Measurements from ENCODE around the gene TTC32. TPM values are rescaled to one million over a fixed set of nuclear protein-coding genes. Genes with fewer than 3 reads are reported as not detected.
"Not testable (repeated sequence)": the region's sequence is repeated elsewhere in the genome, so short reads cannot be mapped to it uniquely, and the experiment has no call there.

The TTC32 gene
- total RNA-seq, 1 experiment from 2014 or later: 6.0 TPM

DNA sequence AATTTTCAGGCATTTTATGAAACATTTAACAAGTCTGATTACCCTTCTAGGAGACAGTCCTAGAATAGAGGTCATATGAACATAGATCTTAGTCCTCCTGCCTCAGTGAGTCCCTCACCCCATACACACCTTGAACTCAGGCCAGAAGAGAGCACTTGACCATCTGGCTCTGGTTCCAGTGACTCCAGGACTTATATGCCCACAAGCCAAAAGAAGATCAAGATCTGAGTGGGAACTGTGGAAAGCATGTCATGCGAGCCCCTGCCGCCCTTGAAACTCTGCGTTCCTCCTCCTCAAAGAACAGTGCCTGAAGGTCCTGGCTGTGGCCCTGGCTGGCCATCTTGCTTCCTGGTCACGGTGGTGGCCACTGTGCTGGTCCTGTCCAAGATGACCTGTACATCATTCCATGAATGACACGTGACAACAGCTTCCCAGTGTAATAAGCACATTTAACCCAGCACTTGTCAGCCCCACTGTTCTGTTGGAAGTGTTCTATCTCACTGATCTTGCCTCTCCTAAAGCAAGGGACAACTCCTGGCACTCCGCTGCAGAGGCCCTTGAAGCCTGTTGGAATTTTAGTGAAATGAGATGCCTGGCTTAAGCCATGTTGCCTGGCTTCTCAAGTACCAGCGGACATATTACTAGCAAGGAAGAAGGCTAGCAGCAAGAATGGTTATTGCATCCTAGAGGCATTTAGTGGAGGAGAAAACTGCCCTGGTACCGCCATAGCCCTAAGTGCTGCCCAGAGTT, 17.6 kb downstream of the TTC32 start:
- Histone ChIP-seq H3K4me3 (no peak overlapping the region), H3K27me3 (no peaks in the 10 kb centered on the region), H3K9me3 (no peaks in the 10 kb centered on the region), H3K36me3 (no peaks in the 10 kb centered on the region)
- DNase-seq: no peak

DNA sequence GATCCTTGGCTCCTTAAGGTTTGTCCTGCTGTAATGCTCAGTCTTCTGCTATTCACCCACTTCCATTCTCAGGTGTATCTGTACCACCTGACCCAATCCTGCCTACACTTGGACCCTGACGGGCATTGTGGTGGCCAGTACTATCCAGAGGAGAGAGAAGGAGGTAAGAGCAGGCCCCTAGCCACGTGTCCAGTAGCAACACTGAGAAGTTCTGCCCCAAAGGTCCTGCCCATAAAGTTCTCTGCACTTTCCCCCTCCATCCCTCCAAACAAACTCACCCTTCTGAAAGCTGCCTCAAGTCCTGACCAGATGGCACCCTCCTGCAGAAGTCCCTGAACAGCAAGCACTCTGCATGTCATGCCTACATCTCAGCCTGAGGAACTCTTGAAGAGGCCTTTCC, 18.3 kb downstream of the TTC32 start:
- Histone ChIP-seq H3K36me3 (no peaks in the 10 kb centered on the region), H3K9me3 (no peaks in the 10 kb centered on the region), H3K4me3 (no peak overlapping the region), H3K27me3 (no peaks in the 10 kb centered on the region)
- DNase-seq: no peak

- Histone ChIP-seq H3K36me3 (no peaks in the 10 kb centered on the region), H3K9me3 (no peaks in the 10 kb centered on the region), H3K4me3 (no peak overlapping the region), H3K27me3 (no peaks in the 10 kb centered on the region)
- no peak for DNase-seq
Observed at GRCh38 chr2:19882286-19882685, 19.5 kb downstream of the TTC32 start.

DNA sequence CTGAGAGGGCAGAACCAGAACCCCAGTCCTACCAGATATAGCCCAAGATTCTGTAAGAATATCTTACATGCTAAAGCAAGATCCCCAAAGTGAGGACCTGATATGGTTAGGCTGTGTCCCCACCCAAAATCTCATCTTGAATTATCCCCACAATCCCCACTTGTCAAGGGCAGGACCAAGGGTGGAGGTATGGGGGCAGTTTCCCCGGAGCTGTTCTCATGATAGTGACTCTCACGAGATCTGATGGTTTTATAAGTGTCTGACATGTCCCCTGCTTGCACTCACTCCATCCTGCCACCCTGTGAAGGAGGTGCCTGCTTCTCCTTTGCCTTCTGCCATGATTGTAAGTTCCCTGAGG, 19.9 kb downstream of the TTC32 start:
- Histone ChIP-seq H3K9me3 (no peaks in the 10 kb centered on the region), H3K27me3 (no peaks in the 10 kb centered on the region), H3K4me3 (no peak overlapping the region), H3K36me3 (no peaks in the 10 kb centered on the region)
- no peak for DNase-seq

- H3K9me3 ChIP-seq: no peaks in the 10 kb centered on the region
- no peak overlapping the region for H3K4me3 ChIP-seq
- no peaks in the 10 kb centered on the region for H3K36me3 ChIP-seq
- H3K27me3 ChIP-seq: no peaks in the 10 kb centered on the region
- DNase-seq: no peak
Observed at GRCh38 chr2:19881221-19881907, 20.4 kb downstream of the TTC32 start.

DNA sequence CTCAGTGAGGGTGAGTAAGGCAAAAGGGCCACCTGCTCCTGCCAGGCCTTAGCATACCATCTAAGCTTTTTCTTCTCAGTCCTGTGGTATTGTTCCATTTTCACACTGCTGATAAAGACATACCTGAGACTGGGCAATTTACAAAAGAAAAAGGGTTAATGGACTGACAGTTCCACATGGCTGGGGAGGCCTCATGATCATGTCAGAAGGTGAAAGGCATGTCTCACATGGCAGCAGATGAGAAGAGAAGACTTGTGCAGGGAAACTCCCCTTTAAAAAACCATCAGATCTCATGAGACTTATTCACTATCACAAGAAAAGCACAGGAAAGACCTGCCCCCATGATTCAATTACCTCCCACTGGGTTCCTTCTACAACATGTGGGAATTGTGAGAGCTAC, 21.6 kb downstream of the TTC32 start:
- H3K9me3 ChIP-seq, H3K27me3 ChIP-seq, DNase-seq, H3K36me3 ChIP-seq, H3K4me3 ChIP-seq: not testable (repeated sequence)

DNA sequence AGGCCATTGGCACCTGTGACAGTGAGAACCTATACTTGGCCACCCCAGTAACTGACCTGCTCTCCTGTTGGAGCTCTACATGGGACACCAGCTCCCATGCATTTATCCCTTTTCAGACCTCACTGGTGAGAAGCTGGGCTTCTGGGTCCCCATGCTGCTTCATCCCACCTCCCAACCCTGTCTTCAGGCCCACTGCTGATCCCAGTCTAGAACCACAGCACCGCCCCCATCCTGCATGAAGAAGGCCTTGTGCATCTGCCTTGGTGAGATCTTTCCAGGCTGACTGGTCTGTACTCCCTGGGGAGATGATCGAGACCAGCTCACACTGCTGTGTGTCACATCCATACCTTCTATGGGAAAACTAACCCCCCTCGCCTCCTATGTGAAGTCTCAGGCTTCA, 22.7 kb downstream of the TTC32 start:
- no peaks in the 10 kb centered on the region for H3K9me3 ChIP-seq
- H3K4me3 ChIP-seq: no peak overlapping the region
- no peaks in the 10 kb centered on the region for H3K27me3 ChIP-seq
- DNase-seq: no peak
- H3K36me3 ChIP-seq: no peaks in the 10 kb centered on the region

DNA sequence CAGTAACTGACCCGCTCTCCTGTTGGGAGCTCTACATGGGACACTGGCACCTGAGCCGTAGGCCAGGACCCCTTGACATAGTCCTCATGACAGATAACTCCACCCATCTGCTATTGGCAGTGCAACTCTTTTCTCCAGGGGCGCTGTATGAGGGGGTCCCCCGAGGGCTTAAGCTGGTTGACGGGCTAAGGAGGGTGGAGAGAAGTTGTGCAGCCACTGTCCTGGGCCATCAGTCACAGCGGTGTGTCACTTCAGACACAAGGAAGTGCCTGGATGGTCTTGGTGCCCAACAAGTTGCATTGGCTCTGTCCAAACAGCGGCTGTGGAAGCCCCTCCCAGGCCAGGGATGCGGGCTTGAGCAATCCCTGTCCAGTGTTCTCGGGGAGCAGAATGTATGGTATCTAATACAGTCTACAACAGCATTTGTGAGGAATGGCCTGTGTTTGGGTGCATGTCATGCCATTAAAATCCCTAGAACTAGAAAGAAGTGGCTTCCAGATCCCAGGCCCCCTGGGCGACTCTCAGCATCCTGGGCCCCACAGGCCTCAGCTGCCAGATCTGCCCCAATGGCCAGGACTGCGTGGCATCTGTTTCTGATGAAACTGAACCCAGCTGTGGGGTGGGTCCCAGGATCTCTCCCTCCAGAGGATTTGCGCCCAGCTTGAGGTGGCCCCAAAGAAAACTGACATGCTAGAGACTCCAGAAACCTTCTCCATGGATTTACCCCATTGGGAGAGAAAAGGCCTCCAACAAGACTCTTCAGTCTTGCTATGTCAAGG, 23.3 kb downstream of the TTC32 start:
- DNase-seq: no peak

GRCh38 chr2:19876751-19877150, 25.0 kb downstream of the TTC32 start:
- no peaks in the 10 kb centered on the region for H3K36me3 ChIP-seq
- no peak for DNase-seq

More for the DNA sequence above, 23.3 kb downstream of the TTC32 start:
- H3K36me3 ChIP-seq: no peaks in the 10 kb centered on the region
- H3K4me3 ChIP-seq: no peak overlapping the region
- no peaks in the 10 kb centered on the region for H3K9me3 ChIP-seq
- no peaks in the 10 kb centered on the region for H3K27me3 ChIP-seq

GRCh38 chr2:19875280-19875679, 26.5 kb downstream of the TTC32 start:
- DNase-seq: no peak
- Histone ChIP-seq H3K27me3 (no peaks in the 10 kb centered on the region), H3K4me3 (no peak overlapping the region), H3K9me3 (no peaks in the 10 kb centered on the region), H3K36me3 (no peaks in the 10 kb centered on the region)

More at GRCh38 chr2:19876751-19877150, 25.0 kb downstream of the TTC32 start:
- H3K27me3 ChIP-seq: no peaks in the 10 kb centered on the region
- H3K9me3 ChIP-seq: no peaks in the 10 kb centered on the region
- H3K4me3 ChIP-seq: no peak overlapping the region

- Histone ChIP-seq H3K36me3 (no peaks in the 10 kb centered on the region), H3K9me3 (no peaks in the 10 kb centered on the region), H3K4me3 (no peak overlapping the region), H3K27me3 (no peaks in the 10 kb centered on the region)
- no peak for DNase-seq
Observed at GRCh38 chr2:19874726-19875125, 27.1 kb downstream of the TTC32 start.

- no peak overlapping the region for H3K4me3 ChIP-seq
- DNase-seq: no peak
- H3K27me3 ChIP-seq: no peaks in the 10 kb centered on the region
- no peaks in the 10 kb centered on the region for H3K9me3 ChIP-seq
- no peaks in the 10 kb centered on the region for H3K36me3 ChIP-seq
Observed at GRCh38 chr2:19873014-19873413, 28.8 kb downstream of the TTC32 start.

DNA sequence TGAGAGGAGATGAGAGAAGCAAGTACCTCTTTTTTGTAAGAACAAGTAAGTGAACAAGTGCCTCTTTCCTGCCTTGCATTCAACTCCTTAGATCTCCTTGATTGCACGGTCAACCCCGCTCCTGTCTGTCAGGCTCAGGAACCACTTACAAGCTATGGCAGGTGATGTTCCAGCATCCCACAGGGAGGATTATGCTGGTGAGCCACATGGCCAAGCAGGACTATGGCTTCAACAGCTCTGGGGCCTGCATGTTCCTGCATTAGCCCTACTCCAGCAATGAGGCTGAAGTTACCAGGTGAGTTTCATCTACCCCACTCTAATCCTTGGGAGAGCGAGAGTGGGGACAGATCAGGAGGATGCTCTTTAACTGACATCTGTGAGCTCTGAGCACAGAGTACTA, 29.5 kb downstream of the TTC32 start:
- Histone ChIP-seq H3K36me3 (no peaks in the 10 kb centered on the region), H3K27me3 (no peaks in the 10 kb centered on the region), H3K4me3 (no peak overlapping the region), H3K9me3 (no peaks in the 10 kb centered on the region)
- no peak for DNase-seq

- H3K27me3 ChIP-seq: no peaks in the 10 kb centered on the region
- H3K36me3 ChIP-seq: no peaks in the 10 kb centered on the region
- H3K9me3 ChIP-seq: no peaks in the 10 kb centered on the region
- DNase-seq: no peak
- H3K4me3 ChIP-seq: no peak overlapping the region
Observed at GRCh38 chr2:19871836-19872235, 29.9 kb downstream of the TTC32 start.

DNA sequence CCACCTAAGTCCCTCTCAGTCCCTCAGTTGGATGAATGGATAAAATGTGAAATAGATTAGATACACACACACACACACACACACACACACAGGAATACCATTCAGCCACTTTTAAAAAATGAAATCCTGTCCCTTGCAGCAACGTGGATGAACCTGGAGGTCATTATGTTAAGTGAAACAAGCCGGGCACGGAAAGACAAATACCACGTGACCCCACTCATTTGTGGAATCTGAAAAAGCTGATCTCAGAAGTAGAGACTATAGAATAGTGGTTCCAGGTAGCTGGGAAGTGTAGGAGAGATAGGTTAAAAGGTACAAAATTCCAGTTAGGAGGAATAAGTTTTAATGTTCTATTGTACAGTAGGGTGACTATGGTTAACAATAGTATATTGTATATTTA, 31.0 kb downstream of the TTC32 start:
- no peaks in the 10 kb centered on the region for H3K27me3 ChIP-seq
- H3K4me3 ChIP-seq: no peak overlapping the region
- H3K36me3 ChIP-seq: no peaks in the 10 kb centered on the region
- DNase-seq: no peak
- H3K9me3 ChIP-seq: no peaks in the 10 kb centered on the region

DNA sequence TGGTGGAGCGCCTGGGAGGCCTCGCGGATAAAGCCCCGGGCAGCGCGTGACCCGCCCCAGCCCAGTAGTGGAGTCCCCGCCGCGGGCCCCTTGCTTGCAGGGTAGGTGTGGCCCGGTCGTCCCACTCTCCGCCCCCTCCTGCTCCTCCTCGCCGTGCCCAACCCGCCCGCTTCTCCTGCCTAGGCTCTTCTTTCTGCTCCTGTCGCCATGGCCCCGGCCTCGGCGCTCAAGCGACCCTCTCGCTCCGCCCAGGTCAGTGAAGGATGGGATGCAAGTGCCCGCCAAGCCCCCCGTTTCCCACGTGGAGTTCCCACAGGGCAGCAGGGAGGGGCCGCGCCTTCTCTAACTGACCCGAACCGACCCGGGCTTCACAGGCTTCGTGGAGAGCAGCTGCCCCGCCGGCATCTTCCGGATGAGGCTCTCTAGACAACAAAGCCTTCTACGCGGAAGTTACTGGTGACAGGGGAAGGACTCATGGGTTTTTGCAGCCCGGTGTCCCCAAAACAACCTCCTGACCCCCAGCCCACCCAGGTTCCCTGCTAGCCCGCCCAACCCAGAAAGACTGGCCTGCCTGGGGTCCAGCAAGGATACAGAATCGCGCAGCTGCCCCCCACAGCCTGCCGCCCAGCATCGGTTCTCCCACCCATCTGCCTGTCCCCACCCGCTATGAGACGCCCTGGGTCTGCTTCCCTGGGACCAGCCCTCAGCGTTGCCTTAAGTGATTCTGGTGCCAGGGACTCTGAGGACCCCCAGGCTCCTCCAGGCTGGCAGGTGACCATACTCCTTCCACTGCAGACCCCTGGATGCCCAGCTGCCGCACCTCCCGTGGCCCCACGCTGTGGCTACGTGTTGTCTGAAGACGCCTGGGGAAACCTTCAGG, 32.8 kb downstream of the TTC32 start:
- no peaks in the 10 kb centered on the region for H3K9me3 ChIP-seq
- H3K4me3 ChIP-seq: no peak overlapping the region
- H3K36me3 ChIP-seq: no peaks in the 10 kb centered on the region
- no peaks in the 10 kb centered on the region for H3K27me3 ChIP-seq
- DNase-seq: no peak

GRCh38 chr2:19868224-19868623, 33.6 kb downstream of the TTC32 start:
- no peaks in the 10 kb centered on the region for H3K27me3 ChIP-seq
- no peaks in the 10 kb centered on the region for H3K36me3 ChIP-seq
- H3K9me3 ChIP-seq: no peaks in the 10 kb centered on the region
- H3K4me3 ChIP-seq: no peak overlapping the region
- no peak for DNase-seq
